ENCODE data around the gene SNX27.

The SNX27 gene

DNA sequence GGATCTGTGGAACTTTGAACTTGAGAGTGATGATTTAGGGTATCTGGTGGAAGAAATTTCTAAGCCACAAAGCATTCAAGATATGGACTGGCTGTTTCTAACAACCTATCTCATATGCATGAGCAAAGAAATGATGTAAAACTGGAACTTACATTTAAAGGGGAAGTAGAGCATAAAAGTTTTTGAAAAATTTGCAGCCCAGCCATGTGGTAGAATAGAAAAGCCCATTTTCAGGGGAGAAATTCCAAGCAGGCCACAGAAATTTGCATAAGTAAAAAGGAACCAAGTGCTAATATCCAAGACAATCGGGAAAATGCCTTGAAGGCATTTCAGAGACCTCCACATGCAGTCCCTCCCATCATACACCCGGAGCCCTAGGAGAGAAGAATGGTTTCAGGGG is 125.2 kb downstream of the SNX27 start:
- Histone ChIP-seq H3K4me3 (ENCODE audit: low read length in 2 of 2) (no peak overlapping the region), H2AFZ (ENCODE audit: low read length) (no peak overlapping the region), H3K14ac (ENCODE audit: low read length) (no peak overlapping the region), H3K36me3 (replicated peaks in 1 of 2; ENCODE audit: control insufficient read depth in 2 of 2, insufficient read depth in 2 of 2, low read length in 2 of 2) (no peaks in the 10 kb centered on the region), H2BK5ac (ENCODE audit: low read length) (no peak overlapping the region), H2BK15ac (ENCODE audit: low read length) (no peak overlapping the region), H3K27ac (replicated peaks; ENCODE audit: low read length) (no peak overlapping the region), H4K91ac (ENCODE audit: low read depth, low read length, poor library complexity) (no peak overlapping the region), H3K4me1 (ENCODE audit: control insufficient read depth in 2 of 2, insufficient read depth in 1 of 2, low read depth in 1 of 2, low read length in 2 of 2) (peaks cover 0 to 2% of the 10 kb centered on the region in 2 donors), H3K4me2 (ENCODE audit: insufficient read depth, low read length, poor library complexity, severe bottlenecking) (no peak overlapping the region), H2AK5ac (ENCODE audit: low read depth, low read length) (no peak overlapping the region), H3K9ac (ENCODE audit: low read depth, low read length, poor library complexity) (no peak overlapping the region), H3K4ac (ENCODE audit: low read length) (no peak overlapping the region), H3K18ac (ENCODE audit: low read length) (no peak overlapping the region), H3K27me3 (ENCODE audit: control insufficient read depth in 3 of 3, insufficient read depth in 3 of 3, low read depth in 1 of 3, low read length in 3 of 3) (peaks cover 0 to 8% (median 0%) of the 10 kb centered on the region in 3 experiments), H3K9me3 (replicated peaks in 1 of 2; ENCODE audit: control insufficient read depth in 2 of 2, insufficient read depth in 1 of 2, low read depth in 1 of 2, low read length in 2 of 2) (peaks cover 10 to 12% of the 10 kb centered on the region in 2 donors), H3K79me1 (ENCODE audit: low read depth, low read length) (no peaks in the 10 kb centered on the region), H2BK12ac (ENCODE audit: low read length) (no peak overlapping the region), H2BK120ac (ENCODE audit: low read depth, low read length) (no peak overlapping the region), H4K8ac (ENCODE audit: low read depth, low read length) (no peak overlapping the region), H3K23ac (ENCODE audit: low read depth, low read length, poor library complexity) (no peak overlapping the region)
- DNase-seq (ENCODE audit: low spot score): no peak
- no CpG with 5 or more reads among the region's 2 CpGs for WGBS, 2 donors (ENCODE audit: extremely low coverage in 2 of 2, insufficient read length in 2 of 2, insufficient replicate concordance in 1 of 2)

- Histone ChIP-seq H3K14ac (ENCODE audit: low read length) (no peak overlapping the region), H3K9me3 (replicated peaks in 1 of 2; ENCODE audit: control insufficient read depth in 2 of 2, insufficient read depth in 1 of 2, low read depth in 1 of 2, low read length in 2 of 2) (peaks cover 10 to 12% of the 10 kb centered on the region in 2 donors), H2AFZ (ENCODE audit: low read length) (no peak overlapping the region), H3K79me1 (ENCODE audit: low read depth, low read length) (no peaks in the 10 kb centered on the region), H3K4me3 (ENCODE audit: low read length in 2 of 2) (no peak overlapping the region), H3K4ac (ENCODE audit: low read length) (no peak overlapping the region), H2BK12ac (ENCODE audit: low read length) (no peak overlapping the region), H4K91ac (ENCODE audit: low read depth, low read length, poor library complexity) (no peak overlapping the region), H4K8ac (ENCODE audit: low read depth, low read length) (no peak overlapping the region), H2AK5ac (ENCODE audit: low read depth, low read length) (no peak overlapping the region), H3K27ac (replicated peaks; ENCODE audit: low read length) (no peak overlapping the region), H3K4me2 (ENCODE audit: insufficient read depth, low read length, poor library complexity, severe bottlenecking) (no peak overlapping the region), H3K4me1 (ENCODE audit: control insufficient read depth in 2 of 2, insufficient read depth in 1 of 2, low read depth in 1 of 2, low read length in 2 of 2) (peaks cover 0 to 2% of the 10 kb centered on the region in 2 donors), H3K23ac (ENCODE audit: low read depth, low read length, poor library complexity) (no peak overlapping the region), H3K27me3 (ENCODE audit: control insufficient read depth in 3 of 3, insufficient read depth in 3 of 3, low read depth in 1 of 3, low read length in 3 of 3) (peaks cover 0 to 13% (median 0%) of the 10 kb centered on the region in 3 experiments), H2BK15ac (ENCODE audit: low read length) (no peak overlapping the region), H2BK5ac (ENCODE audit: low read length) (no peak overlapping the region), H3K36me3 (replicated peaks in 1 of 2; ENCODE audit: control insufficient read depth in 2 of 2, insufficient read depth in 2 of 2, low read length in 2 of 2) (no peaks in the 10 kb centered on the region), H3K18ac (ENCODE audit: low read length) (no peak overlapping the region), H3K9ac (ENCODE audit: low read depth, low read length, poor library complexity) (no peak overlapping the region), H2BK120ac (ENCODE audit: low read depth, low read length) (no peak overlapping the region)
- DNase-seq (ENCODE audit: low spot score): no peak
Observed at GRCh38 chr1:151737479-151737878, 125.6 kb downstream of the SNX27 start.

DNA sequence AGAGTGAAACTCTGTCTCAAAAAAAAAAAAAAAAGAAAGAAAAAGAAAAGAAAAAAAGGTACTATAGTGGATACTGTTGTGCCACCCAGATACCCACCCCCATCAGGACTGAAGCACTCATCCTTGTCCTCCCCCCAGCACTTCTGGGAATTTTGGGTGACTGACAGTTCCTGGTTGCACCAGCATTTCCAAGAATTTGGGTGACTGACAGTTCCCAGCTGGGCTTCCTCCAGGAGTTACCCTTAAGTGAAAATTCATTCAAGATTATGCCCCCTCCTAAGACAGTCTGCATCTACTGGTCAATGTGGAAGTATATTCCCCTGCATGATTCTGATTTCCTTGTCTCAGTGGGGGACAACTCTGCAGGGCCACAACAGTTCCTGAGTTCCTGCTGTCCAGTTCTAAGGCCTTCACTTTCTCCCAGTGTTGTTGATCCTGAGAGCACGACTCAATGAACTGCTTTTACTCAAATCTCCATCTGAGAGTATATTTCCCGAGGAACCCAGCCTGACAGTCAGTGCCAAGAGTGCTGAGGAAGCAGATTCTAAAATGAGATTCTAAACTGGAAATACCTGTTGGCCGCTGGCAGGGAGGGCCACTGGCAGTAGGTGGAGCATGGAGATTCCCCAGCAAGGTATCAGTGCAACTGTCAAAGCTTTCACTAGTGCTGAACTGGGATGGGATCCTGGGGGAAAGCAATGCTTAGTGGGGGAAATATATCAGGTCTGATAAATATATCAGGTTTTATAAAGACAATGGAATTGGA is 127.9 kb downstream of the SNX27 start:
- Histone ChIP-seq H3K4ac (ENCODE audit: low read length) (no peak overlapping the region), H3K36me3 (replicated peaks in 1 of 2; ENCODE audit: control insufficient read depth in 2 of 2, insufficient read depth in 2 of 2, low read length in 2 of 2) (no peaks in the 10 kb centered on the region), H3K4me3 (ENCODE audit: low read length in 2 of 2) (no peak overlapping the region), H3K27ac (replicated peaks; ENCODE audit: low read length) (no peak overlapping the region), H2BK12ac (ENCODE audit: low read length) (no peak overlapping the region), H2AK5ac (ENCODE audit: low read depth, low read length) (no peak overlapping the region), H3K79me1 (ENCODE audit: low read depth, low read length) (no peaks in the 10 kb centered on the region), H3K27me3 (ENCODE audit: control insufficient read depth in 3 of 3, insufficient read depth in 3 of 3, low read depth in 1 of 3, low read length in 3 of 3) (peaks cover 0 to 31% (median 0%) of the 10 kb centered on the region in 3 experiments), H3K9me3 (replicated peaks in 1 of 2; ENCODE audit: control insufficient read depth in 2 of 2, insufficient read depth in 1 of 2, low read depth in 1 of 2, low read length in 2 of 2) (peaks cover 10 to 12% of the 10 kb centered on the region in 2 donors), H3K23ac (ENCODE audit: low read depth, low read length, poor library complexity) (no peak overlapping the region), H3K9ac (ENCODE audit: low read depth, low read length, poor library complexity) (no peak overlapping the region), H2BK15ac (ENCODE audit: low read length) (no peak overlapping the region), H2BK5ac (ENCODE audit: low read length) (no peak overlapping the region), H2BK120ac (ENCODE audit: low read depth, low read length) (no peak overlapping the region), H3K14ac (ENCODE audit: low read length) (no peak overlapping the region), H4K91ac (ENCODE audit: low read depth, low read length, poor library complexity) (no peak overlapping the region), H3K18ac (ENCODE audit: low read length) (no peak overlapping the region), H3K4me1 (ENCODE audit: control insufficient read depth in 2 of 2, insufficient read depth in 1 of 2, low read depth in 1 of 2, low read length in 2 of 2) (peaks cover 0 to 2% of the 10 kb centered on the region in 2 donors), H3K4me2 (ENCODE audit: insufficient read depth, low read length, poor library complexity, severe bottlenecking) (no peak overlapping the region), H2AFZ (ENCODE audit: low read length) (no peak overlapping the region), H4K8ac (ENCODE audit: low read depth, low read length) (no peak overlapping the region)
- no CpG with 5 or more reads among the region's 3 CpGs for WGBS, 2 donors (ENCODE audit: extremely low coverage in 2 of 2, insufficient read length in 2 of 2, insufficient replicate concordance in 1 of 2)
- no peak for DNase-seq (ENCODE audit: low spot score)

DNA sequence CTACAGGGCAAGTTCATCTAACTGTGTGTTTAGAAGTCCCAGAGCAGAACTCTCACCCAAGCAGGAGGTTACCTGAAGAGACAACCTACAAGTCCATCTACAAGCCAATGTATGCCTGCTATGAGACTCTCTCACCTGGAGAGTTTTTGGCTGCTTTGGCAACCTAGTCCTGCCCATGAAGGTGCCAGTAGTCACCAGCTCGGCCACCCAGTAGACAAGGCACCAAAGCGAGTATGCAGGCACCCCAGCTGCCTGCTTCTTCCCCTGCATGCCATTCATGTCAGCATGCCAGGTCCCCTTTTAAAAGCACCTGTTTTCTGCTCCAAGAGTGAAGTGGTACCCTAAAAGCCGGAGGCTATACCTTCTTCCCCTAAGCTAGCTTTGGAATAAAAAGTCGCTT is 129.7 kb downstream of the SNX27 start:
- Histone ChIP-seq H3K4me2 (ENCODE audit: insufficient read depth, low read length, poor library complexity, severe bottlenecking) (no peak overlapping the region), H3K4me3 (ENCODE audit: low read length in 2 of 2) (no peak overlapping the region), H3K9me3 (replicated peaks in 1 of 2; ENCODE audit: control insufficient read depth in 2 of 2, insufficient read depth in 1 of 2, low read depth in 1 of 2, low read length in 2 of 2) (peaks cover 10 to 12% of the 10 kb centered on the region in 2 donors), H3K36me3 (replicated peaks in 1 of 2; ENCODE audit: control insufficient read depth in 2 of 2, insufficient read depth in 2 of 2, low read length in 2 of 2) (no peaks in the 10 kb centered on the region), H3K14ac (ENCODE audit: low read length) (no peak overlapping the region), H4K8ac (ENCODE audit: low read depth, low read length) (no peak overlapping the region), H2AFZ (ENCODE audit: low read length) (no peak overlapping the region), H2AK5ac (ENCODE audit: low read depth, low read length) (no peak overlapping the region), H2BK12ac (ENCODE audit: low read length) (no peak overlapping the region), H2BK15ac (ENCODE audit: low read length) (no peak overlapping the region), H4K91ac (ENCODE audit: low read depth, low read length, poor library complexity) (no peak overlapping the region), H3K23ac (ENCODE audit: low read depth, low read length, poor library complexity) (no peak overlapping the region), H3K18ac (ENCODE audit: low read length) (no peak overlapping the region), H2BK5ac (ENCODE audit: low read length) (no peak overlapping the region), H3K27ac (replicated peaks; ENCODE audit: low read length) (no peak overlapping the region), H3K4me1 (ENCODE audit: control insufficient read depth in 2 of 2, insufficient read depth in 1 of 2, low read depth in 1 of 2, low read length in 2 of 2) (peaks cover 0 to 2% of the 10 kb centered on the region in 2 donors), H3K79me1 (ENCODE audit: low read depth, low read length) (no peaks in the 10 kb centered on the region), H3K27me3 (ENCODE audit: control insufficient read depth in 3 of 3, insufficient read depth in 3 of 3, low read depth in 1 of 3, low read length in 3 of 3) (peaks cover 0 to 32% (median 0%) of the 10 kb centered on the region in 3 experiments), H3K9ac (ENCODE audit: low read depth, low read length, poor library complexity) (no peak overlapping the region), H3K4ac (ENCODE audit: low read length) (no peak overlapping the region), H2BK120ac (ENCODE audit: low read depth, low read length) (no peak overlapping the region)
- DNase-seq (ENCODE audit: low spot score): no peak
- WGBS, 2 donors (ENCODE audit: extremely low coverage in 2 of 2, insufficient read length in 2 of 2, insufficient replicate concordance in 1 of 2): no CpG with 5 or more reads among the region's 4 CpGs

Measured in neuronal stem cell (in vitro differentiated cells).